GM12892 (cell line): ENCODE data around the gene ZDHHC12.
A peak's percentile ranks its signal among the peaks of the same experiment; 100 is the strongest.

ENCODE experiments used
- POLR2A ChIP-seq: IDR thresholded peaks from 2 replicates; pipeline ENCODE4 v1.6.1; 2011; ENCODE audit warnings: low read depth, low read length, control low read depth
- POLR2AphosphoS5 ChIP-seq: IDR thresholded peaks from 2 replicates; pipeline ENCODE4 v1.6.1; 2011; ENCODE audit warnings: low read depth, low read length, control low read depth
- TAF1 ChIP-seq: IDR thresholded peaks from 2 replicates; pipeline ENCODE4 v1.6.1; 2011; ENCODE audit warnings: low read depth, mild to moderate bottlenecking, control low read depth, low read length, borderline replicate concordance

DNA sequence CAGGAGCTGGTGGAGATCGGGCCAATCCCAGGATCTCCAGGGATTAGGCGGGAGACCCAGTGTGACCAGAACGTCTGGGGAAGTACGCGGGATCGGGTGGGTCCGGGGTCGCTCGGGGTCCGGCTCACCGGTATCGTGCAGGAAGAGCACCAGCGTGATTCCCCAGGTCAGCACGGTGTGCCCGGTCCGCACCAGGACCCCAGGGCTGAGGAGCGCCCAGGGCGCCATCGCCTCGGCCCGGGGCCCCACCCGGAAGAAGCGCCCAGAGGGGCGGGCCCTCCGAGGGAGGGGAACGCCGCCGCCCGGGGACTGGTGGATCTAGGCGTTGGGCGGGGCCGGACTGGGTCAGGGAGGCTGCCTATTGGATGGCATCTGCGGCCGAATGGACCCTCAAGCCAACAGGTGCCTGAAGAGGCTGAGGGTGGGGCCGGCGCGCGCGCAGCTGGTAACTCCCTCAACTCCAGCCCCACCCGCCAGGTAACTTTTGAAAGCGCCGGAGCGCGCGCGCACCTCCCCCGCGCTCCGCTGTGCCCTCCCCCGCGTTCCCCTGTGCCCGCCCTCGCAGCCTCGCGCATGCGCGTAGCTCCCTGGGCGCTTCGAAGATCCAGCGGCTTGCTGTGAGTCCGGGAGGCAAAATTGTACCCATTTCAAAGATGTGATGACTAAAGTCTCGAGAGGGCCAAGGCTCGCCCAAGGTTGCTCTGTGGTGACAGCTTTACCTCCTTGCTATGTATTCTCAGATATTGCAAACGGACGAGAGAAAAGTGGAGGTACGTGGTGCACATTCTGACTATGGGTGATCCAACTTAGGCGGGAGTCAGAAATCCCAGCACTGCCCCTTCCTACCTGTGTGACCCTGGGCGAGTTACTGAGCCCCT, at the start of gene ZDHHC12:
- TF ChIP-seq POLR2A: peak; percentile 98
- TF ChIP-seq POLR2AphosphoS5: peak; percentile 96
- TF ChIP-seq TAF1: peak; percentile 77
